Measurements from ENCODE around the gene ULK4.
"Not testable (repeated sequence)": the region's sequence is repeated elsewhere in the genome, so short reads cannot be mapped to it uniquely, and the experiment has no call there.

Gene ULK4

DNA sequence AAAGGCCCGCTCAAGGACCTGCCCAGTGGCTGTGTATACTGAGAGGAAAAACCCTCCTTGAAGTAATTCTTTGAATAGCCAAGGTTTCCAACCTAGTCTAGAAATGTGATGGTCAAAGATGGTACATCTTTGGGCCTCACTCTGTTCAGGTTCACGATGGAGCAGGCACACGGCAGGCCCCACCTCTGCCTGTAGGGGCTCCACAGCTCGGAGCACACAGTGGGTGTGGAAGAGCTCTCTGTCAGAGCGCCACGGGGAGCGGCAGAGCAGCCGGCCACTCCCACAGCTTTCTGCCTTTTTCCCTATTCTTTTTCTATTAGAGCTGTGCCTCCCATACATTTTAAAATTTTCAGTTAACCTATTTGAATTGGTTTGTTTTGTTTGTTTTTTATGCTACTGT lies 673.1 kb downstream of the ULK4 start:
- DNase-seq, result no peak

DNA sequence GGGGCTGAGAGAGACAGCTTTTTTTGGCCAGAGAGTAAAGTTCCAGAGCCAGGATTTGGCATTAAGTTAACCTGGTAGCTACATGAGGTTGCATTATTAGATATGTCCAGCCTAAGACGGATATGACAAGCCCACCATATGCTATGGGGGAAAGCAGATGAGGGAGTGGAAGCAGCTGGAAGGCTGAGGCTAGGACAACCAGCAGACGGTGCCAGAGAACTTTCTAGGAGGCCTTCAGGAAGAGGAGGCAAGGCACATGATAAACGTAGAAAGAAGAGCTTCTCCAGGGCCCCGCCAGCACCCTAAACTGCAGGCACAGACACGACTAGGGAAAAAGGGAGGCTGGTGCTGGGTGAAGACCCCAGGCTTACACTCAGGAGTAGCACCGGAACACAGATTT lies 675.6 kb downstream of the ULK4 start:
- DNase-seq, result no peak

DNA sequence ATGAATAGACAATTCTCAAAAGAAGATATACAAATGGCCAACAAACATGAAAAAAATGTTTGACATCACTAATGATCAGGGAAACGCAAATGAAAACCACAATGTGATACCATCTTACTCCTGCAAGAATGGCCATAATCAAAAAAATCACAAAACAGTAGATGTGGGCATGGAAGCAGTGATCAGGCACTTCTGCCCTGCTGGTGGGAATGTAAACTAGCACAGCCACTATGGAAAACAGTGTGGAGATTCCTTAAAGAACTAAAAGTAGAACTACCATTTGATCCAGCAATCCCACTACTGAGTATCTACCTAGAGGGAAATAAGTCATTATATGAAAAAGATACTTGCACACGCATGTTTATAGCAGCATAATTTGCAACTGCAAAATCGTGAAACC lies 677.0 kb downstream of the ULK4 start:
- not testable (repeated sequence) for DNase-seq

DNA sequence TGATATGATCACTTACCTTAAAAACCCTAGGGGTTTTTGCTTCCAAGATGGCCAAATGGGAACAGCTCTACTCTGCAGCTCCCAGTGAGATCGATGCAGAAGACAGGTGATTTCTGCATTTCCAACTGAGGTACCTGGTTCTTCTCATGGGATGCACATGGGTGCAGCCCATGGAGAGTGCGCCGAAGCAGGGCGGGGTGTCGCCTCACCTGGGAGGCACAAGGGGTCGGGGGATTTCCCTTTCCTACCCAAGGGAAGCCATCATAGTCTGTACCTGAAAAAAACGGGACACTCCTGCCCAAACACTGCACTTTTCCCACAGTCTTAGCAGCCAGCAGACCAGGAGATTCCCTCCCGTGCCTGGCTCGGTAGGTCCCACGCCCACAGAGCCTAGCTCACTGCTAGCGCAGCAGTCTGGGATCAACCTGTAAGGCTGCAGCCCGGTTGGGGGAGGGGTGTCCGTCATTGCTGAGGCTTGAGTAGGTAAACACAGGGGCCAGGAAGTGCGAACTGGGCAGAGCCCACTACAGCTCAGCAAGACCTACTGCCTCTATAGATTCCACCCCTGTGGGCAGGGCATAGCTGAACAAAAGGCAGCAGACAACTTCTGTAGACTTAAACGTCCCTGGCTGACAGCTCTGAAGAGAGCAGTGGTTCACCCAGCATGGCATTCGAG lies 684.0 kb downstream of the ULK4 start:
- no peak for DNase-seq

DNA sequence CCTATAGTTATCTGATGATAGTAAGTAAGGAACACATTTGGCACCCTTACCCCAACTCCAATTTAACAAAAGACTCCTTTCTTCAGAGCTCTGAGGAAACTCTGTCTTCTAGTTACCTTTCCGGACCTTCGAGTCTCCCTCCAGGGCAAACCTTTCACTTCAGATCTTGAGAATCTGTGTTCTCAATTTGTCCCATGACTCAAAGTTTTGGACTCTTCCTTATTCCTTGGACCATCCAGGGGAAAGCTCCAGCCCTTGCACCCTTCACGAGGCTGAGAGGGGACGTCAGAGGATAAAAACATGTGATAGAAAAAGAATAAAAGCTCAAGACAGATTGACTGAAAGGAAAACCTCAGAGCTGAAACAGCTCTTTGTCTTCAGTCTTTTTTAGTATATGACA lies 685.7 kb downstream of the ULK4 start:
- no peak for DNase-seq

DNA sequence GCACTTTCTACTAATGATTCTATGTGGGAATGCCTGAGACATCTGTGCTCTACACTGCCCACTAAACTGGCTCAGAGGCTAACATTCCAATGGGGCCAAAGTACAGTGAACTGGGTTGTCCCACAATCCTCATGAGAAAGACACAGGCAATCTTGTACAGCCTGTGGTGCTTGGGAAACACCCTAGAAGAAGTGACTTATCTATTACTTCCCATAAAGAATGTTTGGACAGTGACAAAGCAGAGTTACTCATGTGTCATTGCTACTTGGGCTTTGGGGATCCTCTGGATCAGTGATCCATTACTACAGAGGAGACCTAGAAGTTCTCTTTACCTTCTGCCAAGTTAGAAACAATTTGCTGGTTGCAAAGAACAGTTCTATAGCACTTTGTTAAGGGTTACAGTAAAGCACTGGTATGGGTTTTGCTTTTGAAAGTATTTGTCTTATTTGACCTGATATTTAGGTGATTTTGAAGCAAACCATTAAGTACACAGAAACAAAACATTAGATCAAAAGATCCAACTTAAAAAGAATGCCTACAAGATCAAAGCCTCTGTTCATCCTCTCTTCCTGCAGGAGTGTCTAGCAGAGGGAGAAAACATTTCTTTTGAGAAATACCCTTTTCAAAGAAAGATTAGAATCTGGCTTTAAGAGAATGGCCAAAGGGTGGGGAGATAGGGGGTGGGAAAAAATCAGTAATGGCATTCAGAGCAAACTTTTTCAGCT lies 686.8 kb downstream of the ULK4 start:
- DNase-seq, result no peak

- no peak for DNase-seq
Measured at GRCh38 chr3:41272667-41273066, 689.2 kb downstream of the ULK4 start.

DNA sequence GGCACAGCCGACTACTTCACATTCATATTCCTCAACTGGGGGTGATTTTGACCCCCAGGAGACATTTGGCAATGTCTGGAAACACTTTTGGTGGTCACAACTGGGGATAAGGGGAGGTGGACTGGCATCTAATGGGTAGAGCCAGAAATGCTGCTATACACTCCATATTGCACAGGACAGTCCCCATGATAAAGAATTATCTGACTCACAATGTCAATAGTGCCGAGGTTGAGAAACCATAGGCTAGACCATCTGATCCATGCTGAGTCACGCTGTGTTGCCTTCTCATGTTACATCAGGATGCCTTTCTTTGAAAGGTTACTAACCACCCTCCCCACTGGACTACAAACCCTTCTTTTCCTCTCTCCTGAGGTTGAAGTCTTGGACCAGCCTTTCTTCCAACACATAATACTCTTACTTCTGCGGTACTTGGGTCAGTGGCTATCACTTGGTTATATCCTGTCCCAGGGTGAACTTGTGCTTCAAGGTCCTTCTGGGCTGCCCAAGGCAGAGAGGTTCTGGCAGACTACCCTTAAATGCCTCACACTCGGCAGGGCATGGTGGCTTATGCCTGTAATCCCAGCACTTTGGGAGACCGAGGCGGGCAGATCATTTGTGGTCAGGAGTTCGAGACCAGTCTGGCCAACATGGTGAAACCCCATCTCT lies 693.8 kb downstream of the ULK4 start:
- DNase-seq, result no peak

GRCh38 chr3:41265823-41266273 lies 696.1 kb downstream of the ULK4 start:
- DNase-seq, result no peak

GRCh38 chr3:41265011-41265545 lies 696.8 kb downstream of the ULK4 start:
- no peak for DNase-seq

GRCh38 chr3:41260063-41260450 lies 701.8 kb downstream of the ULK4 start:
- no peak for DNase-seq

DNA sequence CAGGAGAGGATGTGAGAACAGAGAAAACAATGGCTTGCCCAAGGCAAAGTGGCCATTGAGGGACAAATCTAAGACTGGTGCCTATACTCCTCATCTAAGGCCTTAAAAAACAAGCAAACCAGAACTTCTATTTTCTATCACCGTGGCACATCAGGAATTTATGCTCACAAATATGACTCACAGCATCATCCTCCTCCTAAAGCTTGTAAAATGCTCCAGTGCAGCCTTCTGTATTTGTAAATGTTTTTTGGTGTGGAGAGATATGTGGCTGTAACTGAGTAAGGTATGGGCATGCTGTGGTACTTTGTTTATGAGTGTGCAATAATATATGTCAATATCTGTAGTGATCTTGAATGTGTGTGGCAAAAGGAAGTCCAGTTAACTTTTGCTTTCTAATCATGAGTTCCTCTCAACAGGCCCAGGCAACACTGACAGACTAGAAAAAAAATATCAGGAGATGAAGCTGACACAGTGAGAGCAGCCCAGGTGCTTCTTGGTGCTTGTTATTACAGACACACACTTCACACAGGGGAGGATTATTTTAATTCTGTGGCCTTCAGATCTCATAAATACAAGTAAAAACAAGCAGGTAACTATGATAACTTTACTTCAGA lies 702.3 kb downstream of the ULK4 start:
- no peak for DNase-seq

- no peak for DNase-seq
Measured at GRCh38 chr3:41258239-41258800, 703.6 kb downstream of the ULK4 start.

DNA sequence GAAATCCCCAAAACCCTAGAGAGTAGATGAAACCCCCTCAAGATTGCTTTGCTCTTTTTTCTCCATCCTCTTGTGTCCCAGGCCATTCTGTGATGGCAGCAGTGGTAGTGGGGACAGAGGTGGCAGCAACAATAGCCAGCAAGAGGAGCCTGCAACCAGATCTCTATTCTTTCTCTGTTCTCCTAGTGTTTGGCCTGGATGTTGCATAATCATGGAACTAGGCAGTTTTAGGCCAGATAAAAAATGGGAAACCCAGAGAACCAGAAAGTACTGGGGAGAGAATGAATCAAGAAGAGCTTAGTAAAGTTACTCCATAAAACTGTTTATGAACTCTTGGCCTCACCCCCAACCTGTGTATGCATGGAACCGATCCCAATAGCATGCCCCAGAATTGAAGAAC lies 710.3 kb downstream of the ULK4 start:
- DNase-seq, result no peak

GRCh38 chr3:41250825-41251224 lies 711.1 kb downstream of the ULK4 start:
- DNase-seq, result no peak

DNA sequence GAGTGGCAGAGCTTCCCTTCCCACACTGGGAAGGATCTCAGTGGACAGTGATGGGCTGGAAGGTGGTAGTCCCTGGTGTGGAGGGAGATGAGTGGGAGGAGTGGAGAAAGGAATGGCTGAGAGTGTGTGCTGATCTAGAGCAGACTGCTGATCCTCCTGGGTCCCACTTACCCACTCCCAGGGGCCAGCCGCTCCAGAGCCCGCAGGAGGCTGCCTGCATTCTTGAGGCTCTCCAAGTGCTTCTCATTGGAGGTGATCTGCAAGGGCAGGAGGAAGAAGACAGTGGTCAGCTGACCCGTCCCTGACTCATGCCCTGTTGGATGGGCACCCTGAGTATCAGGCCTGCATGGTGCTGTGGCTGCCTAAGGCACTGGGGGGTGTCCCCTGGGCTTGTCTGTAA lies 712.6 kb downstream of the ULK4 start:
- no peak for DNase-seq

DNA sequence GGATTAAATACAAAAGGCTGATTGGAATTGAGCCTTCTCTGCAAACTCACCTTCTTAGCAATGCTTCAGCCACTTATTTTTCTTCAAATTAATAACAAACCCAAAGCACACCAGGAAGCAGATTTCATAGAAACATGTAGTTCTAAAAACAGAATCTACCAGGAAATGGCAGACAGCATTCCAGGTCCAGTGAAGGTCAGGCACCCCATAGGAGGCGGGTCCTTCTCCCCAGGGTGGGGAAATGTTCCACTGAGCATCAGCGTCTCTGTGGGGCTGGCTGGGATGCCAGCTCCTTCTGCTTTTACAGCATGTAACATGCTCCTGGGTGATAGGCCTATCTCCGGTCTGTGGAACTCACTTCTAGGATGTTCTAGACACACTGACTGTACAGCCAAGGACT lies 713.4 kb downstream of the ULK4 start:
- no peak for DNase-seq

DNA sequence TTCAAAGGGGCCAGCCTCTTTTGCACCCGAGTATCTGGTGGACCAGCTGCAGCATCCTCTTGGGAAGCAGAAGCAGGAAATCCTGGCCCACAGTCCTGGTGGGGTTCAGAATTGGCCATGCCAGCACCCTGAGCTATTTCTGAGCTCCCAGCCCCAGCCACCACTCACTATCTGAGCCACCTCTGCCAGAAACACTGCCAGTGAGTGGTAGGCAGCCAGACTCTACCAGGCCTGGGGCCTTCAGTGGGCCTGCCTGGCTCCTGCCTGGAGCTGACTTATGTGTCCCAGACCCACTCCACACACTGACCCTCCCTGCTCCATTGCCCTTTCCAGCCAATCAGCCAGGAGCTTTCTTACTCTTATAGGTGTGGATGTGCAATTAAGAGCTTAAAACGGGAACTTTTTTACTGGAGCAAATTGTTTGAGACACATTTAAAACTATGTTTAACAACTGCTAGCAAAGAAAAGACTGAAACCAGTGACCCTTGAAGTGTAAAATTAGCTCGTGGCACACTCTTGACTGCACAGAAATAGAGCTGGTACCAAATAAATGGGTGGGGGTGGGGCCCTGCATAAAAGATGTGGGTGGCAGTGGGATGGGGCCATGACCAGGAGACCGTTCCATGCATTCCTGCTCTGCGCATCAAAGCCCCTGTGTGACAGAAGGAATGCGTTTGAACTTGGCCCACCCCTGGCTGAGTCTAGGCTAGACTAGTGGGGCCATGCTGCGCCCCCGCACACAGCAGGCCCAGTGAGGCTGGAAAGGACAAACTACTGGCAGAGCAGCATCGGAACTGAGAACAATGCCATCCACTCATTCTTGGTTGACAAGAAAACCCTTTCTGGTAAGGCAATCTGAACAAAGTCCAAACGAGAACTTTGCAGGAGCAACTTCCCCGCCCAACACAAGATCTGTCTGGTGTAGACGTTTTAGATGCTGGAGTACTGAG lies 714.6 kb downstream of the ULK4 start:
- no peak for DNase-seq

- no peak for DNase-seq
Measured at GRCh38 chr3:41244620-41245336, 717.1 kb downstream of the ULK4 start.

DNA sequence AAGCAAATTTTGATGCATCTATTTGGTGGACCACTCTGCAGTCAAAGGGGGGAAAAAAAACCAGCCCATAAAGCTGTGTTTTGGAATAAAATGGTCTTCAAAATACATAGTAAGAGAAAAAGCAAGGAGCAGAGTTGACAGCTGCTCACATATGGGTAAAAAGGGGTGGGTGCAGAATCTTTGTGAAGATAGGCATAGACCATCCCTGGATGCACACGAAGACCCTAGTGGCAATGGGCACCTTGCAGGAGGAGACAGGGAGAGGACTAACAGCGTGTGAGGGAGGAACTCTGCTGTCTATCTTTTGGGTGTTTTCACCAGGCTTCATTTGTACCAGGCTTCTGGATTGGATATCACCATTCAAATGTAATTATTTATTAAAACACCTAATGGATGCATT lies 718.7 kb downstream of the ULK4 start:
- DNase-seq, result no peak
